K562 (cell line): ENCODE measurements around the gene HAO2. TPM values are rescaled to one million over a fixed set of nuclear protein-coding genes. Genes with fewer than 3 reads are reported as not detected.

Source experiments
- ATAC-seq: fragments of 200-7000 bp; cut with Tn5 transposase; 3 replicates; pipeline ENCODE4 v1.9.1; 2020; ENCODE audit warnings: moderate library complexity
- BruUV-seq: library from RNA; stranded (reverse); fragments of 400-500 nt; replicated peaks from 2 replicates; lab custom pipeline; 2021; lab: Mats Ljungman, UMichigan
- CTCF ChIA-PET: fragments of 300-600 bp; formaldehyde crosslinking; extraction: SDS; loops from one replicate; lab custom pipeline; 2021; ENCODE audit warnings: low intra/inter-chr PET ratio; lab: Yijun Ruan, JAX
- POLR2A ChIA-PET: fragments of 300-600, 350-650 bp; sonication (Branson Sonifier 250); formaldehyde crosslinking; extraction: SDS; loops from one replicate; lab custom pipeline; 2021; ENCODE audit warnings: antibody characterized with exemption, inconsistent platforms; lab: Yijun Ruan, JAX
- DNase-seq, 4 experiments: peaks; one replicate each; pipeline versions ENCODE4 v3.0.0 to v3.0.0-alpha.2; 2011 to 2018; ENCODE audit warnings: low spot score in 3 of 4, mixed read lengths in 3 of 4; ENCODE audit errors: extremely low read depth in 1 of 4
- FAIRE-seq: peaks from 2 replicates; lab custom pipeline; 2011; peaks lifted over from hg19 to GRCh38; lab: Jason Lieb, UNC
- H2AFZ ChIP-seq: 2 replicates; pipeline ENCODE4 v1.6.0; 2011; ENCODE audit warnings: low read depth, low read length, control low read depth, inconsistent platforms
- H3K27ac ChIP-seq: fragments of 200-600 bp; 3 replicates; pipeline ENCODE4 v1.8.0; 2011; ENCODE audit warnings: low read depth, mild to moderate bottlenecking, control low read depth, inconsistent platforms, low read length, moderate library complexity, mixed read lengths; ENCODE audit errors: extremely low read depth
- H3K27me3 ChIP-seq, 2 experiments: fragments of 300-600 bp in 1 of 2; 2 replicates in 1 of 2; 3 replicates in 1 of 2; pipeline versions ENCODE4 v1.6.0 to v1.8.0; 2011; ENCODE audit warnings: inconsistent platforms in 2 of 2, low read length in 2 of 2, mild to moderate bottlenecking in 1 of 2, mixed read lengths in 1 of 2, moderate library complexity in 1 of 2; ENCODE audit not compliant: control insufficient read depth in 2 of 2, insufficient read depth in 2 of 2
- H3K36me3 ChIP-seq: fragments of 300-600 bp; 3 replicates; pipeline ENCODE4 v1.8.0; 2011; ENCODE audit warnings: mild to moderate bottlenecking, low read length, inconsistent platforms; ENCODE audit not compliant: control insufficient read depth, insufficient read depth
- H3K4me1 ChIP-seq, 2 experiments: fragments of 200-600 bp in 1 of 2; replicated peaks in 1 of 2; 2 replicates in 1 of 2; 3 replicates in 1 of 2; pipeline versions ENCODE4 v1.5.1 to v1.8.0; 2011; ENCODE audit warnings: inconsistent platforms in 2 of 2, low read length in 2 of 2, mild to moderate bottlenecking in 1 of 2, mixed read lengths in 1 of 2, moderate library complexity in 1 of 2; ENCODE audit not compliant: control insufficient read depth in 2 of 2, insufficient read depth in 2 of 2
- H3K4me2 ChIP-seq: 2 replicates; pipeline ENCODE4 v1.6.1; 2011; ENCODE audit warnings: low read length, control low read depth, inconsistent platforms, mixed read lengths; ENCODE audit not compliant: insufficient read depth
- H3K4me3 ChIP-seq: fragments of 200-600 bp; sonication (generic), shearing (Covaris generic); 2 replicates; pipeline ENCODE4 v1.5.1; 2016; ENCODE audit warnings: control low read depth, inconsistent platforms
- H3K79me2 ChIP-seq: fragments of 200-600 bp; 3 replicates; pipeline ENCODE4 v1.8.0; 2011; ENCODE audit warnings: low read length, inconsistent platforms; ENCODE audit not compliant: control insufficient read depth, insufficient read depth
- H3K9ac ChIP-seq, 2 experiments: 2 replicates each; pipeline versions ENCODE4 v1.6.0 to v1.6.1; 2011; ENCODE audit warnings: low read depth in 2 of 2, low read length in 2 of 2, control low read depth in 1 of 2, inconsistent platforms in 1 of 2, mild to moderate bottlenecking in 1 of 2, mixed read lengths in 1 of 2; ENCODE audit not compliant: insufficient read depth in 1 of 2
- H3K9me1 ChIP-seq: one replicate; pipeline ENCODE4 v1.6.0; 2011; ENCODE audit warnings: inconsistent platforms, mild to moderate bottlenecking, low read length, moderate library complexity; ENCODE audit not compliant: control insufficient read depth, insufficient read depth
- H3K9me3 ChIP-seq: replicated peaks from 2 replicates; pipeline ENCODE4 v1.5.1; 2011; ENCODE audit warnings: low read depth, low read length, inconsistent platforms; ENCODE audit not compliant: control insufficient read depth, insufficient read depth
- H4K20me1 ChIP-seq: replicated peaks from 2 replicates; pipeline ENCODE4 v1.6.1; 2011; ENCODE audit warnings: low read length, inconsistent platforms, mixed read lengths; ENCODE audit not compliant: control insufficient read depth, insufficient read depth
- DACH1 ChIP-seq: fragments of 450-650 bp; IDR thresholded peaks from 2 replicates; pipeline ENCODE4 v1.6.1; 2018; ENCODE audit not compliant: partially characterized antibody
- GATA2 ChIP-seq: sonication (generic); formaldehyde crosslinking; IDR thresholded peaks from 2 replicates; pipeline ENCODE4 v1.4.0; 2020; ENCODE audit warnings: mild to moderate bottlenecking, missing genetic modification reagents
- HEY1 ChIP-seq: fragments of 250-450 bp; sonication (Bioruptor Pico); IDR thresholded peaks from 2 replicates; pipeline ENCODE4 v1.5.0; 2020; ENCODE audit warnings: mild to moderate bottlenecking, moderate library complexity, borderline replicate concordance
- HNRNPUL1 ChIP-seq: fragments of 200-400 bp; formaldehyde crosslinking; IDR thresholded peaks from 2 replicates; pipeline ENCODE4 v1.6.1; 2017; ENCODE audit warnings: low read length
- MAZ ChIP-seq, 2 experiments: fragments of 450-650 bp in 1 of 2; sonication (generic) in 1 of 2; formaldehyde crosslinking; IDR thresholded peaks in 1 of 2; conservative IDR thresholded peaks in 1 of 2; 2 replicates each; pipeline versions ENCODE4 v1.4.0 to v1.5.0; 2020; ENCODE audit warnings: mild to moderate bottlenecking in 1 of 2, missing genetic modification reagents in 1 of 2
- PHB2 ChIP-seq: fragments of 450-650 bp; IDR thresholded peaks from 2 replicates; pipeline ENCODE4 v1.6.1; 2017; ENCODE audit warnings: low read depth
- RBM22 ChIP-seq: fragments of 200-400 bp; formaldehyde crosslinking; IDR thresholded peaks from 2 replicates; pipeline ENCODE4 v1.6.1; 2018; ENCODE audit warnings: low read length, low read depth; ENCODE audit not compliant: poor library complexity, severe bottlenecking
- ZNF134 ChIP-seq: fragments of 250-450 bp; sonication (Bioruptor Pico); conservative IDR thresholded peaks from 2 replicates; pipeline ENCODE4 v1.4.0; 2020
- ZNF696 ChIP-seq: fragments of 250-450 bp; sonication (Bioruptor Pico); conservative IDR thresholded peaks from 2 replicates; pipeline ENCODE4 v1.4.0; 2020; ENCODE audit warnings: mild to moderate bottlenecking, moderate library complexity
- WGBS: fragments of 100-300 bp; shearing (Covaris generic); methylation state at CpG from one replicate; pipeline ENCODE4 v1.1.6; 2016; ENCODE audit warnings: low coverage, mixed read lengths; ENCODE audit not compliant: insufficient coverage; ENCODE audit errors: missing lambda C conversion rate; 5-methylcytosine and 5-hydroxymethylcytosine counted together
- in situ Hi-C: fragments of 300-500 bp; cut with MboI; formaldehyde crosslinking; loops from 4 replicates; pipeline ENCODE4 v1.15.0; 2018; ENCODE audit warnings: inconsistent platforms, mixed read lengths
- intact Hi-C: fragments of 100-400 bp; cut with micrococcal nuclease; formaldehyde crosslinking; loops from 2 replicates; pipeline ENCODE4 v1.14.2; 2022
- polyA plus RNA-seq, 8 experiments: library from polyadenylated mRNA; depleted of rRNA in 4 of 8; stranded (reverse) in 5 of 8; unstranded in 3 of 8; fragments of >200 nt; fragmentation: Nextera tagmentation in 2 of 8; fragmentation: Illumina TruSeq in 1 of 8; extraction: Ambion mirVana in 2 of 8; extraction: Trizol in 1 of 8; gene quantifications; 2 replicates each; pipeline versions ENCODE4 v1.2.1 to v1.2.3, GENCODE V29; 2011 to 2014; ENCODE audit warnings: inconsistent platforms in 1 of 8, missing spikeins in 1 of 8
- total RNA-seq, 7 experiments: library from RNA; depleted of rRNA in 6 of 7; stranded (reverse); fragments of >200 nt in 6 of 7; fragmentation: Illumina TruSeq in 2 of 7; extraction: Trizol in 2 of 7; gene quantifications; 2 replicates each; pipeline versions ENCODE4 v1.2.1 to v1.2.3, GENCODE V29; 2011 to 2021; ENCODE audit warnings: low replicate concordance in 1 of 7
- TF ChIP-seq, protein P1 (sequence below): sonication (generic); formaldehyde crosslinking; IDR thresholded peaks from 2 replicates; pipeline ENCODE4 v1.8.0; 2022; ENCODE audit warnings: missing genetic modification reagents, mild to moderate bottlenecking, borderline replicate concordance
- TF ChIP-seq, protein P2 (sequence below): fragments of 150-350 bp; IDR thresholded peaks from 2 replicates; pipeline ENCODE4 v1.6.1; 2014; ENCODE audit warnings: low read depth, mild to moderate bottlenecking, low read length, borderline replicate concordance
- TF ChIP-seq, protein P3 (sequence below), 2 experiments: fragments of 250-450 bp in 1 of 2; fragments of 450-650 bp in 1 of 2; sonication (Bioruptor Pico) in 1 of 2; IDR thresholded peaks; 2 replicates each; pipeline versions ENCODE4 v1.6.1 to v1.8.0; 2016 to 2021; ENCODE audit warnings: mild to moderate bottlenecking in 2 of 2, moderate library complexity in 2 of 2, missing compliant biosample characterization in 1 of 2, missing genetic modification characterization in 1 of 2
- TF ChIP-seq, protein P4 (sequence below): fragments of 450-650 bp; IDR thresholded peaks from 2 replicates; pipeline ENCODE4 v1.6.1; 2016; ENCODE audit warnings: antibody characterized with exemption

Gene HAO2
- total and polyA plus RNA-seq, 9 of the 15 experiments (the other 6 are each of a cell fraction or from before 2014, with no cell fraction given) = not detected

DNA sequence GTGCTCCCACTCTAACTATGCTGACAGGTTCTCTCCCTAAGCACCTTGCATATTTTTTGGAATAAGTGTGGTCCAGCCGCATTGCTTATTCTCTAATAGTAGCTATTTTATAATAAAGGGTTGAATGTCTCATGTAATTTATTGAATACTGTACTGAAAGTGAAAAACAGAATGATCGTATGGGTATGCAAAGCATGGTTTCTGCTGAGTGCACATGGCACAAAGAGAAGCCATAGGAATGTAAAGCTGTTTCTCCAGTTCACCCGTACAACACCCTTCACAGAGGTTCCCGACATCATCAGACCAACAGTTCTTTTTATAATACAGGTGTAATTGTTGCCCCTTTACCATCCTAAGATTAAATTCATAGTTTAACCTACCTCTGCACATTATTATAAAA lies 8.9 kb upstream of the HAO2 start (continued):
- TF ChIP-seq, protein P1, sequence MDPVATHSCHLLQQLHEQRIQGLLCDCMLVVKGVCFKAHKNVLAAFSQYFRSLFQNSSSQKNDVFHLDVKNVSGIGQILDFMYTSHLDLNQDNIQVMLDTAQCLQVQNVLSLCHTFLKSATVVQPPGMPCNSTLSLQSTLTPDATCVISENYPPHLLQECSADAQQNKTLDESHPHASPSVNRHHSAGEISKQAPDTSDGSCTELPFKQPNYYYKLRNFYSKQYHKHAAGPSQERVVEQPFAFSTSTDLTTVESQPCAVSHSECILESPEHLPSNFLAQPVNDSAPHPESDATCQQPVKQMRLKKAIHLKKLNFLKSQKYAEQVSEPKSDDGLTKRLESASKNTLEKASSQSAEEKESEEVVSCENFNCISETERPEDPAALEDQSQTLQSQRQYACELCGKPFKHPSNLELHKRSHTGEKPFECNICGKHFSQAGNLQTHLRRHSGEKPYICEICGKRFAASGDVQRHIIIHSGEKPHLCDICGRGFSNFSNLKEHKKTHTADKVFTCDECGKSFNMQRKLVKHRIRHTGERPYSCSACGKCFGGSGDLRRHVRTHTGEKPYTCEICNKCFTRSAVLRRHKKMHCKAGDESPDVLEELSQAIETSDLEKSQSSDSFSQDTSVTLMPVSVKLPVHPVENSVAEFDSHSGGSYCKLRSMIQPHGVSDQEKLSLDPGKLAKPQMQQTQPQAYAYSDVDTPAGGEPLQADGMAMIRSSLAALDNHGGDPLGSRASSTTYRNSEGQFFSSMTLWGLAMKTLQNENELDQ (CRISPR knock-in tag) = no peak

DNA sequence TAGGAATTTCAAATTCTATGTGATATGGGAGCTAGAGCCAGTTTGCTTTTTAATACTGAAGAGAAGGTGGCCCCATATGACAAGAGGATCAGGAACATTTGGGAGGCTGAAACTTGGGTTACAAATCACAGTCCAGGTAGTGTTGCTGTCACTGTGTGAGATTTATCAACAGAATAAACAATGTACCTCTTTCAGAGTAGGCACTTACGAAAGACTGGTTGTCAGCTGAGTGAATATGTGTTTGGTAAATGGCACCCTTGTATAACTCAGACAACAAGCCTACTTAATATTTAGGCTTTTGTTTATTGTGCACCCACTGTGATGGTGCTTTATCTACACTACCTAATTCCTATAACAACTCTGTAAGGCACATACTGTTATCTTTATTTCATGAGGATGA lies 7.4 kb upstream of the HAO2 start:
- DNase-seq = no peak
- ATAC-seq = no peak
- CTCF ChIA-PET = no interaction called here
- POLR2A ChIA-PET = interaction anchor here (0.5 to 0.9 kb wide), 2 partner anchors 11 to 1655 kb away, joined by 3 read pairs; no protein-coding TSS in a partner anchor
- BruUV-seq = no TSS peak
- Histone ChIP-seq H3K4me3 (no peak overlapping the region), H3K4me1 (no peaks in the 10 kb centered on the region), H2AFZ (no peak overlapping the region), H3K4me2 (no peak overlapping the region), H3K27me3 (peaks cover 0 to 7% of the 10 kb centered on the region in 2 experiments; a peak in 3 of 5 replicates), H4K20me1 (no peaks in the 10 kb centered on the region; the same call in 1 of the 2 replicates), H3K79me2 (no peaks in the 10 kb centered on the region), H3K9me3 (no peaks in the 10 kb centered on the region), H3K36me3 (no peaks in the 10 kb centered on the region), H3K9ac (no peak overlapping the region), H3K9me1 (no peaks in the 10 kb centered on the region), H3K27ac (no peak overlapping the region)
- FAIRE-seq = no peak
- intact Hi-C loops (no loop called here), in situ Hi-C loops (no loop called here)
- WGBS = 0% methylated on average over 1 of the region's 1 CpG
- TF ChIP-seq, protein P2, sequence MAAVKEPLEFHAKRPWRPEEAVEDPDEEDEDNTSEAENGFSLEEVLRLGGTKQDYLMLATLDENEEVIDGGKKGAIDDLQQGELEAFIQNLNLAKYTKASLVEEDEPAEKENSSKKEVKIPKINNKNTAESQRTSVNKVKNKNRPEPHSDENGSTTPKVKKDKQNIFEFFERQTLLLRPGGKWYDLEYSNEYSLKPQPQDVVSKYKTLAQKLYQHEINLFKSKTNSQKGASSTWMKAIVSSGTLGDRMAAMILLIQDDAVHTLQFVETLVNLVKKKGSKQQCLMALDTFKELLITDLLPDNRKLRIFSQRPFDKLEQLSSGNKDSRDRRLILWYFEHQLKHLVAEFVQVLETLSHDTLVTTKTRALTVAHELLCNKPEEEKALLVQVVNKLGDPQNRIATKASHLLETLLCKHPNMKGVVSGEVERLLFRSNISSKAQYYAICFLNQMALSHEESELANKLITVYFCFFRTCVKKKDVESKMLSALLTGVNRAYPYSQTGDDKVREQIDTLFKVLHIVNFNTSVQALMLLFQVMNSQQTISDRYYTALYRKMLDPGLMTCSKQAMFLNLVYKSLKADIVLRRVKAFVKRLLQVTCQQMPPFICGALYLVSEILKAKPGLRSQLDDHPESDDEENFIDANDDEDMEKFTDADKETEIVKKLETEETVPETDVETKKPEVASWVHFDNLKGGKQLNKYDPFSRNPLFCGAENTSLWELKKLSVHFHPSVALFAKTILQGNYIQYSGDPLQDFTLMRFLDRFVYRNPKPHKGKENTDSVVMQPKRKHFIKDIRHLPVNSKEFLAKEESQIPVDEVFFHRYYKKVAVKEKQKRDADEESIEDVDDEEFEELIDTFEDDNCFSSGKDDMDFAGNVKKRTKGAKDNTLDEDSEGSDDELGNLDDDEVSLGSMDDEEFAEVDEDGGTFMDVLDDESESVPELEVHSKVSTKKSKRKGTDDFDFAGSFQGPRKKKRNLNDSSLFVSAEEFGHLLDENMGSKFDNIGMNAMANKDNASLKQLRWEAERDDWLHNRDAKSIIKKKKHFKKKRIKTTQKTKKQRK = no peak
- TF ChIP-seq, protein P3, sequence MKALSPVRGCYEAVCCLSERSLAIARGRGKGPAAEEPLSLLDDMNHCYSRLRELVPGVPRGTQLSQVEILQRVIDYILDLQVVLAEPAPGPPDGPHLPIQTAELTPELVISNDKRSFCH (CRISPR knock-in tag; IDR thresholded peaks at IDR 0.05) = no peak
- TF ChIP-seq, protein P3 (tag; IDR thresholded peaks at IDR 0.05) = no peak
- TF ChIP-seq PHB2 = no peak
- TF ChIP-seq ZNF134 (CRISPR knock-in tag) = no peak
- TF ChIP-seq HNRNPUL1 = no peak
- no peak for TF ChIP-seq DACH1
- TF ChIP-seq GATA2 (CRISPR knock-in tag) = no peak
- TF ChIP-seq, protein P4, sequence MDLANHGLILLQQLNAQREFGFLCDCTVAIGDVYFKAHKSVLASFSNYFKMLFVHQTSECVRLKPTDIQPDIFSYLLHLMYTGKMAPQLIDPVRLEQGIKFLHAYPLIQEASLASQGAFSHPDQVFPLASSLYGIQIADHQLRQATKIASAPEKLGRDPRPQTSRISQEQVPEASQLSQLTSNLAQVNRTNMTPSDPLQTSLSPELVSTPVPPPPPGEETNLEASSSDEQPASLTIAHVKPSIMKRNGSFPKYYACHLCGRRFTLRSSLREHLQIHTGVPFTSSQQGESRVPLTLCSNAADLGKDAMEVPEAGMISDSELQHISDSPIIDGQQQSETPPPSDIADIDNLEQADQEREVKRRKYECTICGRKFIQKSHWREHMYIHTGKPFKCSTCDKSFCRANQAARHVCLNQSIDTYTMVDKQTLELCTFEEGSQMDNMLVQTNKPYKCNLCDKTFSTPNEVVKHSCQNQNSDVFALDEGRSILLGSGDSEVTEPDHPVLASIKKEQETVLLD = no peak
- no peak for TF ChIP-seq ZNF696 (CRISPR knock-in tag)
- no peak for TF ChIP-seq HEY1 (CRISPR knock-in tag)
- TF ChIP-seq RBM22 = no peak
- no peak for TF ChIP-seq MAZ (CRISPR knock-in tag; conservative IDR thresholded peaks at IDR 0.05 in 1 of 2, IDR thresholded peaks at IDR 0.05 in 1 of 2)
